Aorta (tissue), 5 donors: ENCODE measurements around the gene USP31. TPM values are rescaled to one million over a fixed set of nuclear protein-coding genes. Genes with fewer than 3 reads are reported as not detected.

Experiments
- ATAC-seq: fragments of 200-7000 bp; cut with Tn5 transposase; one replicate; pipeline ENCODE4 v1.9.1; 2022; ENCODE audit warnings: moderate library complexity; ENCODE audit not compliant: low FRiP score
- DNase-seq, 2 donors: peaks; one replicate each; pipeline ENCODE4 v3.0.0-alpha.2; 2020
- H3K27ac ChIP-seq, 2 donors: one replicate each; pipeline ENCODE4 v1.5.1; 2013; ENCODE audit warnings: low read length in 2 of 2, mild to moderate bottlenecking in 2 of 2, moderate library complexity in 2 of 2, control low read depth in 1 of 2, inconsistent platforms in 1 of 2, low read depth in 1 of 2
- H3K27me3 ChIP-seq, 2 donors: one replicate each; pipeline ENCODE4 v1.6.1; 2013; ENCODE audit warnings: control low read depth in 1 of 2, low read length in 1 of 2, mild to moderate bottlenecking in 1 of 2, moderate library complexity in 1 of 2; ENCODE audit not compliant: insufficient read depth in 2 of 2, control insufficient read depth in 1 of 2
- H3K36me3 ChIP-seq, 2 donors: one replicate each; pipeline ENCODE4 v1.6.1; 2013; ENCODE audit warnings: control low read depth in 1 of 2, low read length in 1 of 2, mild to moderate bottlenecking in 1 of 2; ENCODE audit not compliant: insufficient read depth in 2 of 2, control insufficient read depth in 1 of 2
- H3K4me1 ChIP-seq, 2 donors: one replicate each; pipeline ENCODE4 v1.6.1; 2013; ENCODE audit warnings: low read length in 2 of 2, control low read depth in 1 of 2, mild to moderate bottlenecking in 1 of 2, moderate library complexity in 1 of 2; ENCODE audit not compliant: insufficient read depth in 2 of 2, control insufficient read depth in 1 of 2
- H3K4me3 ChIP-seq, 2 donors: one replicate each; pipeline ENCODE4 v1.5.1; 2013; ENCODE audit warnings: low read length in 2 of 2, control low read depth in 1 of 2, mild to moderate bottlenecking in 1 of 2
- H3K9me3 ChIP-seq: one replicate; pipeline ENCODE4 v1.6.1; 2013; ENCODE audit warnings: mild to moderate bottlenecking, low read length; ENCODE audit not compliant: control insufficient read depth
- WGBS, 2 donors: extraction: QIAGEN DNeasy Blood & Tissue Kit; methylation state at CpG; one replicate each; pipeline ENCODE4 v1.1.7; 2013; 5-methylcytosine and 5-hydroxymethylcytosine counted together
- intact Hi-C, 2 donors: fragments of 100-400 bp; cut with DNase I; formaldehyde crosslinking; loops; one replicate each; pipeline versions ENCODE4 v1.14.2 to v1.15.0; 2022
- polyA plus RNA-seq, 2 donors: library from polyadenylated mRNA; stranded (reverse); fragments of 200-250 nt; gene quantifications; one replicate each; pipeline ENCODE4 v1.2.3, GENCODE V29; 2013
- total RNA-seq, 2 donors: library from RNA; stranded (reverse); fragmentation: NEBNext Ultra II Directional; extraction: Animal tissue kit (Norgen Biotek cat#: 25700); gene quantifications; one replicate each; pipeline ENCODE4 v1.2.1, GENCODE V29; 2021
- donor health status: healthy with polysubstance abuse.
- donor health status: Bipolar disorder and iron deficiency.
- donor health status: DM: no; HTN: no; CAD: no.
- donor health status: DM: no; HTN: no; CAD: no.
- donor health status: DM: yes; HTN: yes; CAD: no.

Gene USP31
- total and polyA plus RNA-seq, 4 donors: 1.4 to 24.6 (median 11.1) TPM

DNA sequence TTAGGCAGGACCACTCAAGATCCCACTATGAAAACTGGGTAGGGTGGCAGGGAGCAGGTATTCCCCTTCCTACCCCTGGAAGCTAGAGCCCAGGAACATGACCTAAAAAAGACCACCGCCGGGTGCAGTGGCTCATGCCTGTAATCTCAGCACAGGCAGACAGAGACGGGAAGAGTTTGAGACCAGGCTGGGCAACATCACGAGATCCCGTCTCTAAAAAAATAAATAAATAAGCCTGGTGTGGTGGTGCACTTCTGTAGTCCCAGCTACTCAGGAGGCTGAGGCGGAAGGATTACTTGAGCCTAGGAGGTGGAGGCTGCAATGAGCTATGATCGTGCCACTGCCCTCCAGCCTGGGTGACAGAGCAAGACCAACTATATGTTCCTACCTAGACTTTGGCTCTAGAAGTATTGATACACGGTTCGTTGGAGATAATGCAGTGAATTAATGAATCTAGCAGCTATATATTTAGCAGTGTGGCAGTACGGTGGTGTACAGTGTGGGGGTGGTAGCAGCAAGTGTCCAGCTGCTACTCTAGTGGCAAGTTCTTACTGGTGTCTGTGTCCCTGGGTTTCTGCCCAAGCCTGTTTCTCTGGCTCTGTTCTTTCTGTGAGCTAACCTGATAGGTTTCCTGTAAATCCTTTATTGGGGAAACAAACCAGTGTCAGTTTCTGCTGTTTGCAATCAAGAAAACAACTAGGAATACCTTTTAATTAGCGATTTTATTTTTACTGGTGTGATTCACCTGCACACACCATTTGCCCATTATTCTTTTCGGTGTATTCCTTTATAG is 3.3 kb upstream of the USP31 start:
- H3K27ac ChIP-seq: no peak overlapping the region
- intact Hi-C loops: loop anchor here (10.0 kb wide), 2 partner anchors 48 to 1982 kb away; no protein-coding TSS in a partner anchor
- H3K36me3 ChIP-seq: no peaks in the 10 kb centered on the region

DNA sequence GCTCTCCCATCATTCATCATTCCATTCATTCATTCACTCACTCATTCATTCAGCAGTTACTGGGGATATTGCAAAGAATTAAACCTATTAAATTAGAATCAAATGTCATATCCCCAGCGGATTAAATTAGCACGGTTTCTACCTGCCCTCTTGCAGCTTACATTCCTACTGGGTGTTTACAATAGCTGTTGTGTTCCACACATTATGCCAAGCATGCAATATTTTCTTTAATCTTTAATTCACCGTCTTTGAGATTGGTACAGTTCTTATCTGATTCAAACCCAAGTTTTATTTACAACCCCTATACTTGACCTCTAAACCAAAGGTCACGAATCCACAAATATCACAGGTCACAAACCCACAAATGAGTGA is 727 bp upstream of the USP31 start:
- no peaks in the 10 kb centered on the region for H3K36me3 ChIP-seq
- H3K4me1 ChIP-seq: no peaks in the 10 kb centered on the region
- no peaks in the 10 kb centered on the region for H3K9me3 ChIP-seq
- no peak for DNase-seq
- no peaks in the 10 kb centered on the region for H3K27me3 ChIP-seq
- no peak for ATAC-seq
- 37 to 42% methylated on average over 4 of the region's 4 CpGs for WGBS, 2 donors
- intact Hi-C loops: loop anchor here (1.0 to 10.0 kb wide), 4 partner anchors 45 to 1985 kb away; no protein-coding TSS in a partner anchor
- H3K4me3 ChIP-seq: peak overlapping the region in 1 of 2 donors; percentile 11
- no peak overlapping the region for H3K27ac ChIP-seq

More for the DNA sequence above, 3.3 kb upstream of the USP31 start:
- WGBS, 2 donors: 77 to 78% methylated on average over 12 of the region's 12 CpGs
- no peak for DNase-seq
- Histone ChIP-seq H3K9me3 (no peaks in the 10 kb centered on the region), H3K4me1 (no peaks in the 10 kb centered on the region), H3K27me3 (no peaks in the 10 kb centered on the region), H3K4me3 (no peak overlapping the region)
- ATAC-seq: no peak

DNA sequence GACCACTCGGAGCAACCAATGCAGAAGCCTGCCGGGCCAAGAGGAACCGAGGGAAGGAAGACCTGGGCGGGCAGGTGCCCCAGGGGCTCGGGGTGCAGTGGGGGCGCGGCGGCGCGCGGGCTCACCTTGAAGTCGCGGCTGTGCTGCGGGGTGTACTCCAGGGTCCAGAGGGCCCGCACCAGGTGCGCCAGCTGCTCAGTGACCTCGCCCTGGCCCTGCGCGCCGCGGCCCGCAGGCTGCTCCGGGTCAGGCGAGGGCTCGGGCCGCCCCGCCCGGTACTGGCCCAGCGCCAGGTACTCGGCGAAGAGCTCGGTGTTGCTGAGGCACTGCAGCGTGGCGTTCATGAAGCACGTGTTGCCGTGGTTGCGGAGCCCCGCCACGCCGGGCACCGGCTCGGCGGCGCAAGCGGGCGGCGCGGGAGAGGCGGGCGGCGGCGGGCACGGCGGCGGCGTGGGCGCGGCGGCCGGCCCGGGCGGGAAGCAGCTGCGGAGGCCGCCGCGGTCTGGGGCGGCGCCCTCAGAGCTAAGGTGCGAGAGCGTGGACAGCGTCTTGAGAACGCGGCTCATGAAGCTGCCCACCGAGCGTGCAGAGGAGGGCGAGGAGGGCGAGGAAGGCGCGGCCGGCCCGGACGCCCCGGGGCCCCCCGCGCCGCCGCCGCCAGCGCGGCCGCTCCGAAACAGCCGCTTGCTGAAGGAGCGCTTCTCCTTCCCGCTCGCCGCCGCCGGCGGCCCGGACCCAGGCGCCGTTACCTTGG is 562 bp downstream of the USP31 start:
- 1% methylated on average over 49 to 103 of the region's 103 CpGs for WGBS, 2 donors
- H3K4me3 ChIP-seq: peak overlapping the region; percentile 74 to 98
- intact Hi-C loops: loop anchor here (1.0 to 5.0 kb wide), 2 partner anchors 76 kb away; no protein-coding TSS in a partner anchor
- DNase-seq (peak; percentile 80 to 91), ATAC-seq (peak; percentile 62)
- H3K27ac ChIP-seq: peak overlapping the region in 1 of 2 donors; percentile 51
- H3K9me3 ChIP-seq: no peaks in the 10 kb centered on the region
- no peaks in the 10 kb centered on the region for H3K36me3 ChIP-seq
- H3K4me1 ChIP-seq: no peaks in the 10 kb centered on the region
- H3K27me3 ChIP-seq: no peaks in the 10 kb centered on the region

DNA sequence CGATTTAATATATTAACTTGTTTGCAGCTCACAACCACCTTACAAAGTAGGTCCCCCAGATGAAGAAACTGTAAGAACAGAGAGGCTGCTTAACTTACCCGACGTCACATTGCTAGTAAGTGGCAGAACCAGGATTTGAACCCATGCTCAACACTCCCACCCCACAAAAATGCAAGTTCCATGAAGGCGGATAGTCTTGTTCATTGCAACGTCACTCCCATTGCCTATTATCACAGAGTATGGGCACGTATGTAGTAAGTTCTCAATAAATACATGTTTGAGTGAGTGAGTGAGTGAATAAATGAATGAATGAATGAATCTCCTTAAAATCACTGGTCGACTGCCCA is 1.1 kb downstream of the USP31 start:
- H3K4me1 ChIP-seq: no peaks in the 10 kb centered on the region
- peak overlapping the region; percentile 74 to 98 for H3K4me3 ChIP-seq
- DNase-seq: no peak
- H3K27ac ChIP-seq: no peak overlapping the region
- no peaks in the 10 kb centered on the region for H3K36me3 ChIP-seq
- ATAC-seq: no peak
- intact Hi-C loops: loop anchor here in 1 of 2 donors (5.0 kb wide), 1 partner anchor 76 kb away; no protein-coding TSS in a partner anchor
- H3K27me3 ChIP-seq: no peaks in the 10 kb centered on the region
- no peaks in the 10 kb centered on the region for H3K9me3 ChIP-seq
- WGBS, 2 donors: 43 to 46% methylated on average over 7 of the region's 7 CpGs

DNA sequence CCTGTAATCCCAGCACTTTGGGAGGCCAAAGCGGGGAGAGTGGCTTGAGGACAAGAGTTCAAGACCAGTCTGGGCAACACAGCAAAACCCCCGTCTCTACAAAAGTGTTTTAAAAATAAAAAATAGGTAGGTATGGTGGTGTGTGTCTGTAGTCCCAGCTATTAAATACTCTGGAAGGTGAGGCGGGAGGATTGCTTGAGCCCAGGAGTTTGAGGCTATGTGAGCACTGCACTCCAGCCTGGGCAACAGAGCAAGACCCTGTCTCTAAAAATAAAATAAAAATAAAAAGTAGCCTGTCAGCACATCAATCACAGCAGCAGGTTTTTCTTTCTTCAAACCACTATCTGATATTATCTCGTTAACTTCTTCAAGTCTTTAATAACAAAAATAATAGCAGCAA is 1.6 kb downstream of the USP31 start:
- 76 to 79% methylated on average over 4 of the region's 4 CpGs for WGBS, 2 donors
- intact Hi-C loops: loop anchor here in 1 of 2 donors (5.0 kb wide), 1 partner anchor 75 kb away; no protein-coding TSS in a partner anchor
- Histone ChIP-seq H3K27ac (no peak overlapping the region), H3K9me3 (no peaks in the 10 kb centered on the region), H3K27me3 (no peaks in the 10 kb centered on the region), H3K4me3 (no peak overlapping the region), H3K4me1 (peaks cover 0 to 3% of the 10 kb centered on the region in 2 donors), H3K36me3 (no peaks in the 10 kb centered on the region)
- ATAC-seq (no peak), DNase-seq (no peak)

DNA sequence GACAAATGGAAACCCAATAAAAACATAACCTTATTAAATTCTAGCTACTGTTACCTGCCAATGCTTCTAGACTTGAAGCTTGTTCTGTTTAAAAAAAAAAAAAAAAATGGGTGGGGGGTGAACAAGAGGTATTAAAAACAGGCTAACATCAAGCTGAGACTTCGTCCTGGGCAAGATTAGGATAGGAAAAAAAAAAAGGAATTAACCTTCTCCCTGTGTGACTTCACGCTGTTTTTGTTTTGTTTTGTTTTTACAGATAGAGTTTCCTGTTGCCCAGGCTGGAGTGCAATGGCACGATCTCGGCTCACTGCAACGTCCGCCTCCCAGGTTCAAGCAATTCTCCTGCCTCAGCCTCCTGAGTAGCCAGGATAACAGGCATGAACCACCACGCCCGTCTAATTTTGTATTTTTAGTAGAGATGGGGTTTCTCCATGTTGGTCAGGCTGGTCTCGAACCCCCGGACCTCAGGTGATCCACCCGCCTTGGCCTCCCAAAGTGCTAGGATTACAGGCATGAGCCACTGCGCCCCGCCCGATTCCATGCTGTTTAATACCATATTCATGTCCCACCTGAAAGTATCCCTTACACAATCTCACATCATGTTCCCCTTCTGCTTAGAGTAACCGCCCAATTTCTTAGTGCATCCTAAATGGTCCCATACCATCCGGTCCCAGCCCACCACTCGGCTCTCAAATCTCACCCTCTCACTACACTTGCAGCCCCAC is 2.2 kb downstream of the USP31 start:
- no peak overlapping the region for H3K4me3 ChIP-seq
- ATAC-seq: no peak
- 67 to 70% methylated on average over 17 of the region's 17 CpGs for WGBS, 2 donors
- intact Hi-C loops: loop anchor here in 1 of 2 donors (5.0 kb wide), 1 partner anchor 75 kb away; no protein-coding TSS in a partner anchor
- H3K9me3 ChIP-seq: no peaks in the 10 kb centered on the region
- DNase-seq: no peak
- H3K27me3 ChIP-seq: no peaks in the 10 kb centered on the region
- H3K36me3 ChIP-seq: no peaks in the 10 kb centered on the region
- H3K4me1 ChIP-seq: peaks cover 0 to 3% of the 10 kb centered on the region in 2 donors
- H3K27ac ChIP-seq: no peak overlapping the region

DNA sequence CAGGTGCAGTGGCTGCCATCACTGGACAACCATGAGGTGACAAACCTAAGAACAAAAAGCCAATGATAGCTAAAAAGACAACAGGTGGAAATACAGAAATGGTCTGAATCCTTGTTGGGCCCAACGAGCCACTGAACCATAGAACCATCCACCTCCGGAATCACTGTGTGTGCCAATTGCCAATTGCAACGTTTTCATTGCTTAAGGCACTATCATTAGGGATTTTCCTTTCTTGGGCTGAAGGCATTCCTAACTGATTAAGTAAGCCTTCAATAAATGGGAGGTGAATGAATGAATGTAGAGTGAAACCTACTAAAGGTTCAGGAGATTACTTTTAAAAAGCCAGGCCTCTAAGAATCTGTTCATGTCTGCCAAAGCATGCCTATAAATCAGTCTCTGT is 3.6 kb downstream of the USP31 start:
- peak overlapping the region in 1 of 2 donors; percentile 21 for H3K27ac ChIP-seq
- no peak for DNase-seq
- H3K9me3 ChIP-seq: no peaks in the 10 kb centered on the region
- no peaks in the 10 kb centered on the region for H3K36me3 ChIP-seq
- H3K4me1 ChIP-seq: peaks cover 0 to 3% of the 10 kb centered on the region in 2 donors
- WGBS, 2 donors: 3 to 14% methylated on average over 3 of the region's 3 CpGs
- ATAC-seq: no peak
- H3K27me3 ChIP-seq: no peaks in the 10 kb centered on the region
- no peak overlapping the region for H3K4me3 ChIP-seq
- intact Hi-C loops: loop anchor here in 1 of 2 donors (5.0 kb wide), 1 partner anchor 73 kb away; no protein-coding TSS in a partner anchor

DNA sequence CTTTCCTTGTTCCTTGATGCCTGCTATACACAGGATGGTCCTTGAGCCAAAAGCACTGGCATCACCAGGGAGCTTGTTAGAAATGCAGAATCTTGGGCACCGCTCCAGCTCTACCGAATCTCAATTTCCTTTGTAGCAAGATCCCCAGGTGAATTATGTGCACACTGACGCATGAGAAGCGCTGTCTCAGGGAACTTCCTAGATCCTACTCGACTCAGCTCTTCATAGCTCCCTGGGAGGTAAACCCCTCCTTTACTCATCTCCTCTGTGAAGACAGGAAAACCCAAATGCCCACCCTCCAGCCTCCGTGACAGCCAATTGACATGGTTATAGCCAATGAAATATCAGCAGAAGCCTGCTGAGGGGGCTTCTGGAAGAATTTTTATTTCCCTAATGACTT is 4.1 kb downstream of the USP31 start:
- ATAC-seq (no peak), DNase-seq (no peak)
- Histone ChIP-seq H3K4me3 (no peak overlapping the region), H3K9me3 (no peaks in the 10 kb centered on the region), H3K27me3 (no peaks in the 10 kb centered on the region), H3K27ac (peak overlapping the region in 1 of 2 donors; percentile 21), H3K36me3 (no peaks in the 10 kb centered on the region), H3K4me1 (peaks cover 0 to 3% of the 10 kb centered on the region in 2 donors)
- 83 to 85% methylated on average over 6 of the region's 6 CpGs for WGBS, 2 donors
- intact Hi-C loops: loop anchor here in 1 of 2 donors (5.0 kb wide), 1 partner anchor 73 kb away; no protein-coding TSS in a partner anchor
